Astrocyte of the cerebellum (primary cell): ENCODE results near the gene HMCN1.
"Not testable (repeated sequence)": the region's sequence is repeated elsewhere in the genome, so short reads cannot be mapped to it uniquely, and the experiment has no call there.

Experiments used
- DNase-seq: peaks from one replicate; pipeline ENCODE4 v3.0.0-alpha.2; 2011; ENCODE audit warnings: low read depth
- H3K4me3 ChIP-seq: 2 replicates; pipeline ENCODE4 v1.5.1; 2011; ENCODE audit warnings: mild to moderate bottlenecking, low read depth, low read length, moderate library complexity
- in situ Hi-C: cut with HindIII; loops from 2 replicates; pipeline ENCODE4 v1.10.0; 2017; ENCODE audit warnings: low sequenced_read_pairs
- TF ChIP-seq, protein P1 (sequence below): IDR thresholded peaks from 2 replicates; pipeline ENCODE4 v1.5.1; 2012; ENCODE audit warnings: low read length, low read depth, moderate library complexity, mild to moderate bottlenecking; ENCODE audit errors: missing control alignments

The HMCN1 gene

DNA sequence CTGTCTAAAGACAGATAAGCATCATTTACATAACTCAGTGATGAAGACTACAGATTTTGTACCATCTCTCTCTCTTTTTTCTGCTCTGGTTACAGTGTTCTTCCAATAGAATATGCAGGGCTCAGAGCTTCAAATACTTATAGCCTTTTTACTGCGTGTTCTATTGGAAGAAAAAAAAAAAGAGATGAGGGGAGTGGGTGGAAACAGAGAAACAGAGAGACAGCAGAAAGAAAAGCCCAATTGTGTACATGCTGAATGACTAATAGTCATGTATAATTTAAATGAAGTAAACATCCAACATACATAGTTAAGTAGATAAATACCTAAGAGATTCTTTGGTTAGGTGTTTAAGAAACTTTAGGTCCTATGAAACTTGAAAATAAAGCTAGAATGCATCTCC lies 151.9 kb downstream of the HMCN1 start:
- no peak for DNase-seq
- TF ChIP-seq, protein P1, sequence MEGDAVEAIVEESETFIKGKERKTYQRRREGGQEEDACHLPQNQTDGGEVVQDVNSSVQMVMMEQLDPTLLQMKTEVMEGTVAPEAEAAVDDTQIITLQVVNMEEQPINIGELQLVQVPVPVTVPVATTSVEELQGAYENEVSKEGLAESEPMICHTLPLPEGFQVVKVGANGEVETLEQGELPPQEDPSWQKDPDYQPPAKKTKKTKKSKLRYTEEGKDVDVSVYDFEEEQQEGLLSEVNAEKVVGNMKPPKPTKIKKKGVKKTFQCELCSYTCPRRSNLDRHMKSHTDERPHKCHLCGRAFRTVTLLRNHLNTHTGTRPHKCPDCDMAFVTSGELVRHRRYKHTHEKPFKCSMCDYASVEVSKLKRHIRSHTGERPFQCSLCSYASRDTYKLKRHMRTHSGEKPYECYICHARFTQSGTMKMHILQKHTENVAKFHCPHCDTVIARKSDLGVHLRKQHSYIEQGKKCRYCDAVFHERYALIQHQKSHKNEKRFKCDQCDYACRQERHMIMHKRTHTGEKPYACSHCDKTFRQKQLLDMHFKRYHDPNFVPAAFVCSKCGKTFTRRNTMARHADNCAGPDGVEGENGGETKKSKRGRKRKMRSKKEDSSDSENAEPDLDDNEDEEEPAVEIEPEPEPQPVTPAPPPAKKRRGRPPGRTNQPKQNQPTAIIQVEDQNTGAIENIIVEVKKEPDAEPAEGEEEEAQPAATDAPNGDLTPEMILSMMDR = no peak
- H3K4me3 ChIP-seq = no peak overlapping the region
- in situ Hi-C loops = no loop called here

DNA sequence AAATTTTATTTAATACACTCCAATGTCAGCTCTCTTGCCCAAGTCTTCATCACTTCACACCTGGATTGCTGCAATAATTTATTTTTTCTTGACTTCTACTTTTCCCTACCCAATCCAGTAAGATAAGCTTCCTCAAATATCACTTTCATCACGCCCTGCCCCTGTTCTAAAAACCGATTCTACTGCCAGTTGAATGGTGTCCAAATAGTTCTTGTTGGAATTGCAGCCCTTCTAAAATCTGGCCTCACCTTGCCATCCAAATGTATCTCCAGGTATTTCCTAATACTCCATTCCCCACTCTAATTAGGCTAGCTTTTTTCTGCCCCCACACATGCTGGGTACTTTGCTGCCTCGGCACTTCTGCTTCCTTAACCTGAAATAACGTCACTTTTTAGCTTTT lies 152.5 kb downstream of the HMCN1 start:
- in situ Hi-C loops = no loop called here
- no peak overlapping the region for H3K4me3 ChIP-seq
- no peak for DNase-seq
- TF ChIP-seq, protein P1 = no peak

DNA sequence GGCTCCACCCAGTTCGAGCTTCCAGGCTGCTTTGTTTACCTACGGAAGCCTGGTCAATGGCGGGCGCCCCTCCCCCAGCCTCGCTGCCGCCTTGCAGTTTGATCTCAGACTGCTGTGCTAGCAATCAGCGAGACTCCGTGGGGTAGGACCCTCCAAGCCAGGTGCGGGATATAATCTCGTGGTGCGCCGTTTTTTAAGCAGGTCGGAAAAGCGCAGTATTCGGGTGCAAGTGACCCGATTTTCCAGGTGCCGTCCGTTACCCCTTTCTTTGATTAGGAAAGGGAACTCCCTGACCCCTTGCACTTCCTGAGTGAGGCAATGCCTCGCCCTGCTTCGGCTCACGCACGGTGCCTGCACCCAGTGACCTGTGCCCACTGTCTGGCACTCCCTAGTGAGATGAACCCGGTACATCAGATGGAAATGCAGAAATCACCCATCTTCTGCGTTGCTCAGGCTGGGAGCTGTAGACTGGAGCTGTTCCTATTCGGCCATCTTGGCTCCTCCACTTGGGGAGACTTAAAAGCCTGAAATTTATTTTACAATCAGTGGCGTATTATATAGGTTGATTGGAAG lies 158.7 kb downstream of the HMCN1 start:
- H3K4me3 ChIP-seq, in situ Hi-C loops, DNase-seq: not testable (repeated sequence)

DNA sequence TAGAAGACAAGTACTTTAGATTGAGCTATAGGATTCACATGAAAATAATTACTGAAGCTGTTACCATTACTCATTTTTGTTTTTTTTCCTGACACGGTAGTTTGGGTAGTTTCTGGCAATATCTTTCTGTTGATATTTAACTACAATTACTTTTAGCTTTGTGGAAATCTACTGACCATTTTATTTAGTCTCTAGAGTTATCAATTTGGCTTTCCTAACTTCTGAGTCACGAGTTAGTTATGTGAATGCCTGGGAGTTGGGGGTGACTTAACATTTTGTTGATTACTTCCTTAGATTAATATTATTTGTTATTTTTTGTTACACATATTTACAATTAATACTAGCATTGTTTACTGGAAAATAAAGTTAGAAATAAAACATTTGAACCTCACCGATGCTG lies 160.6 kb downstream of the HMCN1 start:
- no peak for DNase-seq
- no peak overlapping the region for H3K4me3 ChIP-seq
- TF ChIP-seq, protein P1 = no peak
- in situ Hi-C loops = no loop called here

DNA sequence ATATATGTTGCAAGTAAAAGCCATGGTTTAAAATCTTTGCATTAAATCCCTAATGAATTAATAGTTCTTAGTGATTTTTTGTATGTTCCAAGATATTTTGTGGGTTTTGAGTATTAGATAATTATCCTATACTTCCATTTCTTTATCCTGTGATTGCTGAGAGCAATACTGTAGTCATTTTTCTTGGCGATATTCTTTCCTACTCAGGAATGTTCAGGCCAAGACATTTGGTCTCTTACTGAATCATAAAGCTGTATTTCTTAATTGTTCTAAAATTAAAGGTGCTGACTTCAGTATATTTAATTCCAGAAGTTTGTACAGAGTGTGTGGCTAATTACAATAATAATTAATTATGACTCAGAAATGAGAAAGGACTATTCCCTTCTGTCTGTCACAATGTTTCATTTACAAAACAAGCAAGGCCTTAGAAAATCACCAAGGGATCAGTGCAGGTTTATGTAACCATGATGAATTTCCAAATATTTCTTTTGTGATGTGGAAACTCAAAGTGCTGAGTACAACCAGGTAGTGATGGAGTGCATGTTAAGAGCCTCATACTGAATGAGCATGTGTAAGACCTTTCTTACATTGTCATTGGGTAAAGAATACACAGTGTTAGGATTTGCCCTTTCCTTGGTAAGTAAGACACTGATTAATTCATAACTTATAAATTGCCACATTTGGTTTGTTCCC lies 161.2 kb downstream of the HMCN1 start:
- DNase-seq = no peak
- in situ Hi-C loops = no loop called here
- TF ChIP-seq, protein P1 = no peak
- no peak overlapping the region for H3K4me3 ChIP-seq

DNA sequence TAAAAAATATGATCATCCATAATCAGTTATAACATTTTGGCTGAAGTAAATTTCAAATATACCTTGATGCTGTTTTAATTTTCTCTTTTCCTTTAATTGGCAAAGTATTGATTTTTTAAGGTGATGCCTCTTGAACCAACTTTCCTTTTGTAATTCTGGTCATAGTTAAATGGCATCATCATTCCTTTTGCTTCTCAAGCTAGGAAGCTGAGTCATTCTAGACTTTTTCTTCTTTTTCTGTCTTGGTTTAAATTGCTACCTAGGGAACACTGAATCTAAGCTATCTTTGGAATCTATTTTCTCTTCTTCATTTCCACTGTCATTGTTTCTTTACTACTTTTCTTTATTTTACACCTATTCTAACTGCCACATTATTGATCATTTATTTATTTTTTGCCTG lies 162.7 kb downstream of the HMCN1 start:
- no peak overlapping the region for H3K4me3 ChIP-seq
- no peak for DNase-seq
- in situ Hi-C loops = no loop called here
- TF ChIP-seq, protein P1 = no peak

DNA sequence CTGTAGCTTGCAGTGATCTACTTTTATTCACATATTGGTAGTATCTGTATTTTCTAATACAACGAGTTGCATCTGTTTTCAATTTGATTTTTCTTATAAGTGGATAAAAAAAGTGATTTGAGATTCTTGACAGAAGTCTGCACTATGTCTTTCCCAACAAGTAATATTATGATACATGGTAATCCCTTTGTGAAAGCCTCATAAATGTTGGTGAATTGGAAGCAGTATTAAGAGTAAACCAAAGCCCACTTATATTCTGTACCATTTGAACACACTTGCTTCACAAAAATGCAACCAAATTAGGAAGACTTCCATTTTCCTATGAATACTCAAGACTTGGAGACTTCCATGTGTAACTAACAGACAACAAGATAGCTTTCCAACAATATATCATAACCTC lies 172.0 kb downstream of the HMCN1 start:
- no peak for DNase-seq
- no peak overlapping the region for H3K4me3 ChIP-seq
- in situ Hi-C loops = no loop called here
- TF ChIP-seq, protein P1 = no peak
